ENCODE measurements around the gene TRIM39.
"Not testable (repeated sequence)": the region's sequence is repeated elsewhere in the genome, so short reads cannot be mapped to it uniquely, and the experiment has no call there.

Gene TRIM39

GRCh38 chr6:30369280-30369679, 42.6 kb downstream of the TRIM39 start:
- not testable (repeated sequence) for DNase-seq

GRCh38 chr6:30378290-30378937, 51.7 kb downstream of the TRIM39 start:
- DNase-seq = no peak

DNA sequence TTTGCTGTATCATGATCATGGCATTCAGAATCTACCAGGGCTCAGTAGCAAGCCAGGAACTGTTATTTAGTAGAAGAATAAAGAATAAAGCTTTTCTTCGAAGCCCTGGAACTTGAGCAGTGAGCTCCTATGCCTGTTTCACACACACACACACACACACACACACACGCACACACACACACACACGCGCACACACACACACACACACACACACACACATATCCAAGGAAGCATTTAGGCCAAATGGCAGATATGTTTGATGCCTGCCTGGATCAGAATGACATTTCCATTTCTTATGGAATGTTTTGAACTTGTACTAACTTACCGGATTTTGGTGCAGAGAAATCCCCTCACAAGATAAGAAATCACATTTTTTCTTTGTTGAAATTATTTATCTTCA, 53.7 kb downstream of the TRIM39 start:
- DNase-seq = no peak

- no peak for DNase-seq
Observed at GRCh38 chr6:30386166-30386565, 59.4 kb downstream of the TRIM39 start.

DNA sequence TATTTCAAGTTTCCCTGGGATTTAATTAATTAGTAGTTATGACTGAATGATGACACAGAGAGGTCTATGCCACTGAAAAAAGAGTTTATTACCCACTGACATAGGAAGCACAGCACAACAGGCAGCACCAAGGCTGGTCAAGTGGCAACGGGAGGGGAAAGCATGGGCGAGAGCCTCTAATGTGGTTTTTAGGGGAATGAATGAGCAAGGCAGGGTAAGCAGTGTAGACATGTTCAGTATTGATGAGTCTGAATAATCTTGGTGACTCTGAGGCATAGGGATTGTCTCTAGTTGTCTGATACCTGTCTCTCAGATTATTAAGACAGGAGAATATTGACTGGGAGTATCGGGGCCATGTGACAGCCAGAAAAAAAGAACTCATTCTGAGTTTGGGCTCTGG, 64.5 kb downstream of the TRIM39 start:
- no peak for DNase-seq

All from NCI-H510A (cell line).